GM11168 (cell line): Measurements from ENCODE around the gene PPBP.
"Not testable (repeated sequence)": the region's sequence is repeated elsewhere in the genome, so short reads cannot be mapped to it uniquely, and the experiment has no call there.

Experiments
- in situ Hi-C: fragments of 300-500 bp; cut with MboI; formaldehyde crosslinking; loops from one replicate; pipeline ENCODE4 v1.12.0; 2022; ENCODE audit warnings: low sequenced_read_pairs; ENCODE audit not compliant: unreplicated experiment

The PPBP gene

DNA sequence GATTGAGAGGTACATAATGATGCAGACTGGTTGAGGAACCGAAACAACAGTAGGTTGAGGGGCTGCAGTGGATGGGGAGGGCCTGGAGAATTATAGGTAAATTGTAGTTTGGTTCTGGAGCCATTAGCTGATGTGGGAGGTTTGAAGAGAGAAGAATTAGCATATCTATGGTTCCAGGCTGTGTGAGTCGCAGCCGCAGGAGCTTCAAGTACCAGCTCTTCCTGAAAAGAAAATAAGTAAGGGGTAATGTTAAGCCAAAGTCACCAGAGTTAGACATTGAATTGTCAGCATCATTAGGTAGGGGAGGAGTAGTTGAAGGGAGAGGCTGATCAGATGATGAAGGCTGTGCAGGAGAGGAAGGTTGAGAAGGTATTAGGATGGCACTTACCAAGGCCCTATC is 35.6 kb downstream of the PPBP start:
- in situ Hi-C loops = no loop called here

DNA sequence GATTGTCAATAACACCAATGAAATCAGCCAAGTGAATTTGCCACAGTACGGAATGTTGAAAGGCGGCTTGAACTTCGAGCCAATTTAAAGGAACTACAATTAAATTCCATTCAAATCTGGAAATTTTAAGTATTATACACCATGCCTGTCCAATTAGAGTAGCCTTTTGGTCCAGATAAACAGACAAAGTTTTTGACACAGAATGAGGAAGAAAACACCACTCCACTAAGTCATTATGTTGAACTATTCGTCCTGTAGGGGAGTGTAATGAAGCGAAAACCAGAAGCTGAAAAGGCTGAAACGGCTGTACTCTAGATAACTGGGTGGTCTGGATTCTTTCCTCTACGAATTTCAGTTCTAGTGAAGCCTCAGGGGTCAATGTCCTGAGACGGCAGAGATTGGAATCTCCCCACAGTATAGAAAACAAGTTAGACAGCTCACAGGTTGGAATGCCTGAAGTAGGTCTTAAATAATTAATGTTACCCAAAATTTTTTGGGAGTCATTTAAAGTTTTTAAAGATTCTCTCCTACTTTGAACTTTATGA is 37.5 kb downstream of the PPBP start:
- in situ Hi-C loops = not testable (repeated sequence)

DNA sequence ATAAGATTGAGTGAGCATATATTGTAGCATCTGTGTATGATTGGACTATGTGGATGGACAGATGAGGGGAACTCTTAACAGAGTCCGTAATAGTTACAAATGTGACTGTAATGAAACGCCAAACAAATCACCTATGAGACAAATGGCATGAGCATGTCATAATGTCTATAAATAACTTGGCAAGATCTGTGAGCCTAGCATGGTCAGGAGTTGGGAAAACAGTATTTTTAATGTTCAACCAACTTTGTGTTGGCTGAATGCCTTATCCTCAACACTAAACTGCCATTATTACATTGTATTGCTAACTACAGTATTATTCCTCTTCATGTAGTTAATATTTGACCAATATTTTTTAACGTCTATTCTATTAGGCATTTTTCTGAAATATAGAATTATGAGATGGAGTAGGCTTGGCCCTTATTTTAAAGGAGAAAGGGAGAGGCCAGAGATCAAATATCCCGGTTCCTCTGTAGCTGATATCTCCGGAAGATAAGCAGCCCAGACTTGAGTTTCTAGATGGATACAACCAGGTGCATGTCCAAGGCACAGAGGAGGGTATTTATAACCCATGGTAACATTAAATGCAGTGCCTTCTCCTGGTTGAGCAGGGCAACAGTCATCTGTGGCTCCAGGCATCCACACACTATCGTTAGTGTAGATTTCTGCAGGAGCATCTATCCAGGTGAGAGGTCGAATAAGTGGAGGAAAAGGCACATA is 38.8 kb downstream of the PPBP start:
- in situ Hi-C loops = no loop called here

DNA sequence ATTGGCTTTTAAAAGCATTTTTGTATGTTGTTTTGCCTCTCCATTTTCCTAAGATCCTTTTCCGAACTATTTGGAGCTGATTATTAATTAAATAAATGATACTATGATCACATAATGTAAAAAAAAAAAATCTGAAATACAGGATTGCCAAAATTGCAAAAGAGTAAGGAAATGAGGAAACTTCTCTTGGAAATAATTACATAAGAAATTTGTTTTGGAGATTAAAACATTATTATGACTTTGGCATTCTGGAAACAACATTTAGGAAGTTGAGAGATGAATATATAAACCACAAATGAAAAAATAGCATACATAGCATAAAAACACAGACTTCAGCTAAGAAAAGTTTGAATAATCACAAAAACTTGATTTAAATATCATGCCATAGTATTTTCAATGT is 39.7 kb downstream of the PPBP start:
- in situ Hi-C loops = no loop called here

DNA sequence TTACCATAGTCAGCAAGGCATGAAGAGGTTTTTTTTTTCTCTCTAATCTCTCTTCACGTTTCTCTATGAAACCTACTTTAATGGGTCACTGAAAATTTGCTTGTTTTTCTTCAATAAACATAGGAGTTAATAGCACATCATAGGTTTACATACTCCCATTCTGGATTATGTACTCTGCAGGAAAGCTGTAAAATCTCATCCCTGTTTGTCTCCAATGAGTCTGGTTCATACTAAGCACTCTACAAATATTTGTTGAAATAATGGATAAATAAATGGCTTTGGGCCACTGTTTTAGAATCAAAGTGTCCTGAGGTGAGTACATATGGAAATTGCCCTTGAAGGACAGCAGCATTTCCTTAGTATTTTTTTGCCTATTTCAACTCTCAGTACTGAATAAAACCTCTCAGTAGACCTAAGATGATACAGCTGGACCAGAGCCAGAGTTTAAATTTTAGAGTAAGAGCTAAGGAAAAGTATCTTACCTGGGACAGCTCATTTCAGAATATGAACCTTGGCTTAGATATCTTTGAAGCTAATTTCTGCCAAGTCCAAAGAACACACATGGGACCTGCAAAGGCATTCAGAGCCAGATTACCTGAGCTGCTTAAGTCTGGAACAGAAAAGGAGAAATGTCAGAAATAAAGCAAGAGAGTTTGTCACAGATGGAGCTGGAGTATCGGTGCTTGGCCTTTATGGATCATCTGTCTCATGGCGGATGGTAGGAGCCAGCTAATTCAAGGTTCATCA is 40.6 kb downstream of the PPBP start:
- in situ Hi-C loops = no loop called here

DNA sequence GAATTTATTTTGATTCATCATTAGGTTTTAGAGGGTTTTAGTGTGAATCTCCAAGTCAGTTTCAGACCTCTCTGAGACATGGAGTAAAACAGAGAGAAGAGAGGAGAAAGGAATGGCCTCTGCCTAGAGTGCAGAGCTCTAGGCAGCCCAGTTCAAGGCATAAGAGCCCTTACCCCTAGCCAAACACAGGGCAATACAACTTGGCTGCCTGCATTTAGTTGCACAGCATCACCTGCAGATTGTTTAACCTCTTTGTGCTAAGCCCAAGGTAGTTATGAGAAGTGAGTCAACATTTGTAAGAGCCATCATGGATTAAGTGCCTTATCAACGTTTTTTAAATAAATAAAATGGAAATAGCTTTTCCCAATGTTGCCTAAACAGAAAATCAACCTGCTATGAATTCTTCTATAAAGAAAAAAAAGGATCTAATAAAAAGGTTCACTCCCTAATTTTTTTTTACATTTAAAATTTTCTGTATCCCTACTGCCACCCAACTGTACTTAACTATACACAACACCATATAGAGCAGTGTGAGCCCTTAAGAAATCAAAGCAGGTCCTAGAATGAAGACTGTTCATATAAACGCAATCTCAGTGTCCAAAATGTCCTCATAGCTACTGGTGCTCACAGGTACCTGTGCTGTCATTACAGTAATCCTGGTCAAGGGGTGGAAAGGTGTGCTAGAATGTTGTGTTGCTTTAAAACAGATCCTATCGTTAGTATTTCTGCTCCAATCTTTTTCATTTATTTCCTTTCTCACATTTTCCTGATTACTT is 42.1 kb downstream of the PPBP start:
- in situ Hi-C loops = no loop called here

DNA sequence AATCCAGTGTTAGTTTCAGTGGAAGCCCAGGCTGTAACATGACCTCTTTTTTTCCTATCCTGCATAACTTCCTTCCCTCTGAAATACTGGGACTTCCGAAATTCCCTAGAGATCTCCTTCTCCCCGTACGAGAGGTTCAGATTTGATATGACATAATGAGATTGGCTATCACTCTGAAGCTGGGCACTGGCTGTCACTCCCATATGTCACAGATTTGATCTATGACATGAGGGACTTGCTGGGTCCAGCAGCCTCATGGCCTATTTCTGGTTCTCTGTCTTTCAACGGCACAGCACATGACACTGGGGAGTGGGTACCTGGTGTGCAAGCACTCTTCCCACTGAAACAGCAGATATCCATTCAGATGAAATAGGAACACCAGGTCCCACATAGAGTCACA is 42.9 kb downstream of the PPBP start:
- in situ Hi-C loops = no loop called here

DNA sequence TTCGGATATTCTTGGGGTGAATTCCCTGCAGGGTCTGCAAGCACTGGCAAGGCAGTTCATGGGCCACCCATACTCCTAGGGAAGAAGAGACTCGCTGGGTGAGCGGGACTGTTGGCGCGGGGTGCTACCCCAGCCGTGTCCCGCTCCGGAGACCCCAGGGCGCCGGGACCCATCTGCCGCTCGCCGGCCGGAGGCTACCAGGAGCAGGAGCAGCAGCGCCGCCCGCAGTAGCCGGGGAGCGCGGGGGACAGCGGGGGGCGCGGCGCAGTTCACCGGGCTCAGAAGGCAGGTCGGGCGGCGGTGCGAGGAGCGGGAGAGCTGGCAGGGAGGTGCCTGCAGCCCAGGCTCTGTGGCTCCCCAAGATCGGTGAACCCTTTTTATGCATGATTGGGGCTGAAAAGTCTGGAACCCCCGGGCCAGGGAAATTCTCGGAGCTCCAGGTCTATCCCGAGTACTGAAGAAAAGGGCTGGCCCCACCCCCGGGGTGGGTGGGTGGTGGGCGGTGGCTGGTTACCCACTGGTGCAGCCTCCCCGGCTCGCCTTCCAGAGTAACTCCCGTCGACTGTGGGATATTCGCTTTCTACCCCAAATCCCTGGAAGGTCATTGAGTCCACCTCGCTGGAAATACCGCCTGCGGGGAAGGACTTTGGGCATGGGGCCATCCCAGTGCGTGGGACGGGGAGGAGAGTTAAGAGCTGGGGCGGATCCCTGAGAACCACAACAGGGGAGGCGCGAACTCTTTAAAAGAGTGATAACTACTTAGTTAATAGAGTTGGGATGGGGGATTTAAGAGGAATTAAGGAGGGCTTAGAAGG is 43.7 kb downstream of the PPBP start:
- in situ Hi-C loops = no loop called here

DNA sequence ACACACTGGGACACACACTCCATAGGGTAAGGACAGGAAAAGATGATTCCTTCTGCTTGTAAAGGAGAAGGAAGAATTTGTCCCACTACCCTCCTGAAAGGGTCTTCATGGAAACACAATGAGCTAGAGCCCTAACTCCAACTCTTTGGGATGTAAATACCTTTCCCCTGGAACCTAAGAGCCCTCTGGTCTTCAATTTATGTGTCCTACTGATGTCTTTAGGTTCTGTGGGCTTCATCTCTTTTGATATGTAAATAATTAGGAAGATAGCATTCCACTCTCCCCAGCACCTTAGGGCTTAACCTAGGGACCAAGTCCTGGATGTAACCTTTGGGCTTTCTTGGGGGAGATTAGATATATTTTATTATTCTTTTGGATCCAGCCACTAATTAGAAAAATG is 44.4 kb downstream of the PPBP start:
- in situ Hi-C loops = no loop called here

DNA sequence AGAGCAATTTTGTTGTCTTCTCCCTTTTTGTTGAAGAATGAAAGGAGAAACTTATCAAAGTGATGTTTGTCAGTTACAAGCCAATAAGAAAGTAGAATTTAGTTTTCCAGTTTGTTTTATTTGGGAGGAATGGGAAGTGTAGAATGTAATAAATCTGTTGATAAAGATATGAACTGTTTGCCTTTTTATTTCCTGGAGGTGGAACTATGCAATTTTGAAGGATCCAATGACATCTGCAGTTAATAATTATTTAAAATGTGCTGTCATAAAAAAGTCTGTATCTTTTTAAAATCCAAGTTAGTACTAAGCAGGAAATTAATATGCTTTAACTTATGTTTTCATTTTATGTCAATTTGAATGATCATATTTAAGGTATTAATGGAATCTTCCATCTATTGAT is 51.0 kb downstream of the PPBP start:
- in situ Hi-C loops = no loop called here
